Measurements from ENCODE around the gene OVCH1.

GRCh38 chr12:29517264-29517663 is 19.8 kb upstream of the OVCH1 start:
- TF ChIP-seq GATA3 (IDR thresholded peaks at IDR 0.05; ENCODE audit: low read depth, low read length) (no peak), GATA2 (IDR thresholded peaks at IDR 0.05; ENCODE audit: low read depth, low read length) (no peak)
